GM20000 (cell line): ENCODE measurements around the gene TNF.
A peak's percentile ranks its signal among the peaks of the same experiment; 100 is the strongest.

Source experiments
- DNase-seq: peaks from one replicate; pipeline ENCODE4 v3.0.0; 2012; ENCODE audit warnings: low spot score
- TF ChIP-seq, protein P1 (sequence below): IDR thresholded peaks from 2 replicates; pipeline ENCODE4 v1.5.1; 2012; ENCODE audit warnings: mild to moderate bottlenecking, control low read depth; ENCODE audit errors: extremely low read depth, missing control alignments

The TNF gene

DNA sequence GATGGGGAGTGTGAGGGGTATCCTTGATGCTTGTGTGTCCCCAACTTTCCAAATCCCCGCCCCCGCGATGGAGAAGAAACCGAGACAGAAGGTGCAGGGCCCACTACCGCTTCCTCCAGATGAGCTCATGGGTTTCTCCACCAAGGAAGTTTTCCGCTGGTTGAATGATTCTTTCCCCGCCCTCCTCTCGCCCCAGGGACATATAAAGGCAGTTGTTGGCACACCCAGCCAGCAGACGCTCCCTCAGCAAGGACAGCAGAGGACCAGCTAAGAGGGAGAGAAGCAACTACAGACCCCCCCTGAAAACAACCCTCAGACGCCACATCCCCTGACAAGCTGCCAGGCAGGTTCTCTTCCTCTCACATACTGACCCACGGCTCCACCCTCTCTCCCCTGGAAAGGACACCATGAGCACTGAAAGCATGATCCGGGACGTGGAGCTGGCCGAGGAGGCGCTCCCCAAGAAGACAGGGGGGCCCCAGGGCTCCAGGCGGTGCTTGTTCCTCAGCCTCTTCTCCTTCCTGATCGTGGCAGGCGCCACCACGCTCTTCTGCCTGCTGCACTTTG is at the start of gene TNF:
Gene TNF, plus strand, starts transcription at position 231 of the 567 bp plus-strand sequence. Its CDS starts 177 bp downstream, at position 408.
- DNase-seq = peak; percentile 81

GRCh38 chr6:31525932-31526591 is 49.3 kb upstream of the TNF start:
- no peak for DNase-seq
- TF ChIP-seq, protein P1, sequence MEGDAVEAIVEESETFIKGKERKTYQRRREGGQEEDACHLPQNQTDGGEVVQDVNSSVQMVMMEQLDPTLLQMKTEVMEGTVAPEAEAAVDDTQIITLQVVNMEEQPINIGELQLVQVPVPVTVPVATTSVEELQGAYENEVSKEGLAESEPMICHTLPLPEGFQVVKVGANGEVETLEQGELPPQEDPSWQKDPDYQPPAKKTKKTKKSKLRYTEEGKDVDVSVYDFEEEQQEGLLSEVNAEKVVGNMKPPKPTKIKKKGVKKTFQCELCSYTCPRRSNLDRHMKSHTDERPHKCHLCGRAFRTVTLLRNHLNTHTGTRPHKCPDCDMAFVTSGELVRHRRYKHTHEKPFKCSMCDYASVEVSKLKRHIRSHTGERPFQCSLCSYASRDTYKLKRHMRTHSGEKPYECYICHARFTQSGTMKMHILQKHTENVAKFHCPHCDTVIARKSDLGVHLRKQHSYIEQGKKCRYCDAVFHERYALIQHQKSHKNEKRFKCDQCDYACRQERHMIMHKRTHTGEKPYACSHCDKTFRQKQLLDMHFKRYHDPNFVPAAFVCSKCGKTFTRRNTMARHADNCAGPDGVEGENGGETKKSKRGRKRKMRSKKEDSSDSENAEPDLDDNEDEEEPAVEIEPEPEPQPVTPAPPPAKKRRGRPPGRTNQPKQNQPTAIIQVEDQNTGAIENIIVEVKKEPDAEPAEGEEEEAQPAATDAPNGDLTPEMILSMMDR = no peak

More for the DNA sequence above, at the start of gene TNF:
- TF ChIP-seq, protein P1 = no peak

DNA sequence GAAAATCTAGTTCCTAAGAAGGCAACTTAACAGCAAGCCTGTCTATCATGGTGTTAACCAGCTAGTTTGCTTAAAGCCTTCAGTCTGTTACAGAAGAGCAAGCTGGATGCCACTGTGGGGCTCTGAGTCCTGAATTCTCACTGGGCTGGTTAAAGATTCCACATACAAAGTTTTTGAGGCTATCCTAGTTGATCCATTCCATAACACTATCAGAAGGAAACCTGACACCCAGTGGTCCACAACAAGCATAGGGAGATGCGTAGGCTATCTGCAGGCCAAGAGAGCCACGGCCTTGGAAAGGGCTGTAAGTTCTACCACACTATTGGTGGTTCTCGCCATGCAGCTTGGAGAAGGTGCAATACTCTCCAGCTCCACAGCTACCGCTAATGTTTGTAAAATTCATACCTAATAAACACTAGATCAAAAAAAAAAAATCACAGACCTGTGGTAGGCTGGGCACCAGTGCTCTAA is 47.0 kb upstream of the TNF start:
- TF ChIP-seq, protein P1 = no peak
- no peak for DNase-seq

DNA sequence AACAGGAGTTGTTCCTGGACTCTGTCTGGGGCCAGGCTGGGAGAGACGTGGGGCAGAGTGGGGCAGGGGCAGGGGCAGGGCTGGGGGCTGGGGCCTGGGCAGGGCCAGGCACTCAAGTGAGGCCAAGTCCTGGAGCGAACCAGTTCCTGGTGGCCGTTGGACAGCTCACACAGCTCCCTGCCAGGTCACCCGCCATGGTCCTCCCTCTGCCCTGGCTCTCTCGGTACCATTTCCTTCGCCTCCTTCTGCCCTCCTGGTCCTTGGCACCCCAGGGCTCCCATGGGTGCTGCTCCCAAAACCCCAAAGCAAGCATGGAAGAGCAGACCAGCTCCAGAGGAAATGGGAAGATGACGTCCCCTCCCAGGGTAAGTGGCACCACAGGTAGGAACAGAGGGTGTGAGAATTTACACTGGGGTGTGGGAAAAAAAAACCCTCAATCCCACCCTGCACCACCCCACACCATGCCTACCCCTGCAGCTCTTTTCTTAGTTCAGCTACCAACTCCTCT is 46.5 kb upstream of the TNF start, which contains the start of gene MCCD1:
Gene MCCD1, plus strand, starts transcription at position 142 of the 508 bp plus-strand sequence. Its CDS starts 53 bp downstream, at position 195.
- DNase-seq = no peak
- TF ChIP-seq, protein P1 = no peak

DNA sequence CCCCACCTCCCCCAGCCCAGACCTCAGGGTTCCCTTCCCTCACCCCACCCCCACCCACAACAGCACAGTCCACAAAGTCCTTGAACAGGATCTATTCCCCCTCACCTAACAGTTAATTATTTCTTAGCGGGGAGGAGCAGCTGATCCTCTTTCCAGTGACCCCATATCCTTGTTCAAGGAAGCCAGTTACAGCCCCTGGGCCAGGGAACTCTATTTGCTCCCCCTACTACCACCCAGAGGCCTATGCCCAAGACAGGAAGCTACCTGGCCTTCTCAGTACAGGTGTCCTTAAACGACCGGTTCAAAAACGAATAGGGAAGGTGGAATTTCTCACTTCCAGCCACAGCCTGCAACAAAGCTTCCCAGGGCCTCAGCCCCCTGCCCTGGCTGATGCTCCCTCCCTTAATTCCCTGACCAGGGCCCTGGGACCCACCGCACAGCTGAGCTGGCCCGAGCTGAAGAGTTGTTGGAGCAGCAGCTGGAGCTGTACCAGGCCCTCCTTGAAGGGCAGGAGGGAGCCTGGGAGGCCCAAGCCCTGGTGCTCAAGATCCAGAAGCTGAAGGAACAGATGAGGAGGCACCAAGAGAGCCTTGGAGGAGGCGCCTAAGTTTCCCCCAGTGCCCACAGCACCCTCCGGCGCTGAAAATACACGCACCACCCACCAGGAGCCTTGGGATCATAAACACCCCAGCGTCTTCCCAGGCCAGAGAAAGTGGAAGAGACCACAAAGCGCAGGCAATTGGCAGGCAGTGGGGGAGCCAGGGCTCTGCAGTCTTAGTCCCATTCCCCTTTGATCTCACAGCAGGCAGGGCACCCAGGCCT is 45.8 kb upstream of the TNF start:
- TF ChIP-seq, protein P1 = no peak
- DNase-seq = no peak

DNA sequence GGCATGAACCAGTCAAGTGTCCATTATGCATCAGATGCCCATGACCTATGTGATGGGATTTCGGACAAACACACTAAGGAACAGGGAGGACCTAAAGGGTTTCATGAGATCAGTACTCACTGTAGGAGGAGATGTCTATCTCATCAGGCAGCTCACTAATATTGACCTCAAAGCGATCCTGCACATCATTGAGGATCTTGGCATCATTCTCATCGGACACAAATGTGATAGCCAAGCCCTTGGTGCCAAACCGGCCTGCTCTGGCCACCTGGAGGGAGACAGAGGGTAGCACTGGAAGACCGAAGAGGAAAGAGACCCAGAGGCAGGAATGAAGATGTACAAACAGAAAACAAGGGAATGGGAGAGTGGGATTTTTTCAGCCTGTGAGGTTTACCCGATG is 44.7 kb upstream of the TNF start:
- no peak for DNase-seq
- TF ChIP-seq, protein P1 = no peak
